GM10248 (cell line): ENCODE results near the gene SGCA.

Source experiments
- CTCF ChIA-PET: fragments of 300-600 bp; sonication (Branson Sonifier 250); formaldehyde crosslinking; extraction: SDS; loops from one replicate; lab custom pipeline; 2021; ENCODE audit warnings: antibody characterized with exemption; lab: Yijun Ruan, JAX
- POLR2A ChIA-PET: fragments of 350-650 bp; sonication (Branson Sonifier 250); formaldehyde crosslinking; extraction: SDS; loops from one replicate; lab custom pipeline; 2020; ENCODE audit warnings: antibody characterized with exemption; lab: Yijun Ruan, JAX
- DNase-seq: peaks from one replicate; pipeline ENCODE4 v3.0.0; 2012; ENCODE audit errors: extremely low spot score
- TF ChIP-seq, protein P1 (sequence below): IDR thresholded peaks from 2 replicates; pipeline ENCODE4 v1.5.1; 2012; ENCODE audit warnings: mild to moderate bottlenecking, low read depth; ENCODE audit errors: extremely low read depth, missing control alignments, control extremely low read depth

The SGCA gene

DNA sequence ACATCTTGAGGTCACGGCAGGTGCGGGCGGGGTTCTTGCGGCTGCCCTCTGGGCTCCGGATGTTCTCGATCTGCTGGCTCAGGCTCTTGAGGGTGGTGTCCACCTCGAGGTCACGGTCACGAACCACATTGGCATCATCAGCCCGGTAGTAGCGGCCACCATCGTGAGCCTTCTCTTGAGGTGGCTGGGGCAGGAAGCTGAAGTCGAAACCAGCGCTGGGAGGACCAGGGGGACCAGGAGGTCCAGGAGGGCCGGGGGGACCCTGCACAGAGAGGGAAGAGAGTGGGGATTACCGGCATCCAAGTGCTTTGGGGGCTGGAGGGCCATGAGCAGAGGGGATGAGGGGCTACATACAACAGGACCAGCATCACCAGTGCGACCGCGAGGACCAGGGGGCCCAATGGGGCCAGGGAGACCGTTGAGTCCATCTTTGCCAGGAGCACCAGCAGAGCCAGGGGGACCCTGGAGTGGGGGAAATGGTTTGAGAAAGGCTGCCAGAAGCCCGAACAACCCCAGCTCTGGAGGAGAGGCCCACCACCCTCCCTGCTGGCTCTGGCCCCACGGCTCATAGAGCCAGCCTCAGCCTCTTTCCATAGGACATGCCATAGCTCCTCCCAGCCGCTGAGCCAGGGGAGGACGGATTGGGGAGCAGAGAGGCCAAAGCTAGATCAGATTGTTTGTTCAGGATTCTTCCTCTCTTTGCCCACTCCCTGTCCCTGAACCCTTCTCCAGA, 21.0 kb downstream of the SGCA start:
- TF ChIP-seq, protein P1, sequence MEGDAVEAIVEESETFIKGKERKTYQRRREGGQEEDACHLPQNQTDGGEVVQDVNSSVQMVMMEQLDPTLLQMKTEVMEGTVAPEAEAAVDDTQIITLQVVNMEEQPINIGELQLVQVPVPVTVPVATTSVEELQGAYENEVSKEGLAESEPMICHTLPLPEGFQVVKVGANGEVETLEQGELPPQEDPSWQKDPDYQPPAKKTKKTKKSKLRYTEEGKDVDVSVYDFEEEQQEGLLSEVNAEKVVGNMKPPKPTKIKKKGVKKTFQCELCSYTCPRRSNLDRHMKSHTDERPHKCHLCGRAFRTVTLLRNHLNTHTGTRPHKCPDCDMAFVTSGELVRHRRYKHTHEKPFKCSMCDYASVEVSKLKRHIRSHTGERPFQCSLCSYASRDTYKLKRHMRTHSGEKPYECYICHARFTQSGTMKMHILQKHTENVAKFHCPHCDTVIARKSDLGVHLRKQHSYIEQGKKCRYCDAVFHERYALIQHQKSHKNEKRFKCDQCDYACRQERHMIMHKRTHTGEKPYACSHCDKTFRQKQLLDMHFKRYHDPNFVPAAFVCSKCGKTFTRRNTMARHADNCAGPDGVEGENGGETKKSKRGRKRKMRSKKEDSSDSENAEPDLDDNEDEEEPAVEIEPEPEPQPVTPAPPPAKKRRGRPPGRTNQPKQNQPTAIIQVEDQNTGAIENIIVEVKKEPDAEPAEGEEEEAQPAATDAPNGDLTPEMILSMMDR: no peak
- ChIA-PET CTCF (interaction anchor here (1.5 to 3.7 kb wide), 7 partner anchors 9 to 111 kb away, joined by 3 to 24 read pairs (median 11); partner anchors contain the start of gene COL1A1), POLR2A (no interaction called here)
- no peak for DNase-seq

DNA sequence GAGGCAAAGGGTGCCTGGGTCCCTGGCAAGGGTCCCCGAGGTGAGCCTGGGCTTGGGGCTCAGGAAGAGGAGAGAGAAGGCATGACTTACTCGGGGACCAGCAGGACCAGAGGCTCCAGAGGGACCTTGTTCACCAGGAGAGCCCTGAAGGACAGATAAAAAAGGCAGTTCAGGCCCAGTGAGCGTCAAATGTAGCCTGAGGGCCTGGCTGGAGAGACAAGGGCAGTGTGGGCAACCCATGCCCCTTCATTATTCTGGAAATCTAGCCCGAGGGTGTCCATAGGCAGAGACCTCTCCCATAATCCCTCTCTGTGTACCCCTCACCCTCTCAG, 21.6 kb downstream of the SGCA start:
- no peak for DNase-seq
- TF ChIP-seq, protein P1: no peak
- ChIA-PET POLR2A (no interaction called here), CTCF (interaction anchor here (1.0 to 3.7 kb wide), 8 partner anchors 9 to 110 kb away, joined by 3 to 24 read pairs (median 8); partner anchors contain the start of gene COL1A1)

DNA sequence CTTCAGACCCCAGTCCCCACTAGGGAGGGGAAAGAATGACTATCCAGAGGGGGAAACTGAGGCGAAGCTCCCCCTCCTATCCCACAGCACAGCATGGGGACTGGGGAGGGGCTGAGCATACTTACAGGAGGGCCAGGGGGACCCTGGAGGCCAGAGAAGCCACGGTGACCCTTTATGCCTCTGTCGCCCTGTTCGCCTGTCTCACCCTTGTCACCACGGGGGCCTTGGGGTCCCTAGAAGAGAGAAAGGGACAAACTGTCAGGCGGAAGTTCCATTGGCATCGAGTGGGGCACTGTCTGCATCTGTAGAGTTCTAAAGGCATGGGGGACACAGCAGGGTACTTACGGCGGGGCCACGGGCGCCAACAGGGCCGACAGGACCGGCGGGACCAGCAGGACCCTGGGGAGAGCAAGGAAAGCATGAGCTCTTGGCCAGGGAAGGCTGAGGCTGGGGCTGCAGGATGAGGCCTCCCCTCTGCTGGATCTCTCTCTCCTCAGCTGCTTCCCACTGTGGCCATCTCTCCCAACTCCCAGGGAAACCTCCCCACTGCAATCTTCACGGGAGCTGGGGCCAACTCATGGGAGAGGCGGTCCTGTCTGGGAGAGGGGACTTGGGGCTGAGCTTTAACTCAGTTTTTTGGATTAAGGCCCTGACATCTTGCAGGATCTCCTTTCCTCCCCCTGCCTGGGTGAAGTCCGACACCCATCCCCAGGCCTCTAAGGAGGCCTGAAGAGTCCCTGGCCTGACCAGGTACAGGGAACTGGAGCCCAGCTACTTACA, 22.1 kb downstream of the SGCA start:
- CTCF ChIA-PET: interaction anchor here (1.0 to 3.7 kb wide), 8 partner anchors 9 to 110 kb away, joined by 3 to 24 read pairs (median 8); partner anchors contain the start of gene COL1A1
- POLR2A ChIA-PET: no interaction called here
- TF ChIP-seq, protein P1: no peak
- no peak for DNase-seq

DNA sequence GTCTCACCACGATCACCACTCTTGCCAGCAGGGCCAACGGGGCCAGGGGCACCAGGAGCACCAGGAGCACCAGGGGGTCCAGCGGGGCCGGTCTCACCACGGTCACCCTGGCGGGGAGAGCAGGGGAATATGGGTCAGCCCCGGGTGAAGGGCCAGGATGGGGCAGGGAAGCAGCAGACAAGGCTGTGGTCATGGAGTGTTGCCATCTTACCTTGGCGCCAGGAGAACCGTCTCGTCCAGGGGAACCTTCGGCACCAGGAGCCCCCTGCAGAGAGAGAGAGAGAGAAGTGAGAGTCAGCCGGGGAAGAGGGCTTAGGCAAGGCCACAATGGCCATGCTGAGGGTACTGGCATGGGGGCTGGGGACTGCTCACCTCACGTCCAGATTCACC, 22.7 kb downstream of the SGCA start:
- POLR2A ChIA-PET: no interaction called here
- TF ChIP-seq, protein P1: no peak
- DNase-seq: no peak
- CTCF ChIA-PET: interaction anchor here (1.0 to 3.7 kb wide), 5 partner anchors 8 to 27 kb away, joined by 5 to 24 read pairs (median 12); partner anchors contain the start of gene COL1A1

DNA sequence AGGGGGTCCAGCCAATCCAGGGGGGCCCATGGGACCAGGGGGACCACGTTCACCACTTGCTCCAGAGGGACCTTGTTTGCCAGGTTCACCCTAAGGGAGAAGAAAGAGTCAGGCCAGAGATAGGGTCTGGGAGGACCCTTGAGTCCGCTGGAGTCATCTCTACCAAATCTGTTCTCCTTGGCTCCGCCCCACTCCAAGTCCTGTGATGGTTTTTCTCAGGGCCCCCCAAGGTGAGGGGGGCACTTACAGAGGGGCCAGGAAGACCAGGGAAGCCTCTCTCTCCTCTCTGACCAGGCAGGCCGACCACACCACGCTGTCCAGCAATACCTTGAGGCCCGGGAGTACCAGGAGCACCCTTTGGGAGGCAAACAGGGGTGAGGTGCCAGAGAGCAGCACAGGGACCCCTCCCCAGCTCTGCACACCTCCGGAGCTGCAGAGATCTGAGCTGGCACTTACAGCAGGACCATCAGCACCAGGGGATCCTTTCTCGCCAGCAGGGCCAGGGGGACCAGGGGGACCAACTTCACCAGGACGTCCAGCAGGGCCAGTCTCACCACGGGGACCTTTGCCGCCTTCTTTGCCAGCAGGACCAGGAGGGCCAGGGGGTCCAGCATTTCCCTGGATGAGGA, 23.2 kb downstream of the SGCA start:
- CTCF ChIA-PET: interaction anchor here (2.3 to 3.2 kb wide), 2 partner anchors 8 to 20 kb away, joined by 12 to 24 read pairs; no protein-coding TSS in a partner anchor
- TF ChIP-seq, protein P1: no peak
- DNase-seq: no peak
- POLR2A ChIA-PET: no interaction called here

DNA sequence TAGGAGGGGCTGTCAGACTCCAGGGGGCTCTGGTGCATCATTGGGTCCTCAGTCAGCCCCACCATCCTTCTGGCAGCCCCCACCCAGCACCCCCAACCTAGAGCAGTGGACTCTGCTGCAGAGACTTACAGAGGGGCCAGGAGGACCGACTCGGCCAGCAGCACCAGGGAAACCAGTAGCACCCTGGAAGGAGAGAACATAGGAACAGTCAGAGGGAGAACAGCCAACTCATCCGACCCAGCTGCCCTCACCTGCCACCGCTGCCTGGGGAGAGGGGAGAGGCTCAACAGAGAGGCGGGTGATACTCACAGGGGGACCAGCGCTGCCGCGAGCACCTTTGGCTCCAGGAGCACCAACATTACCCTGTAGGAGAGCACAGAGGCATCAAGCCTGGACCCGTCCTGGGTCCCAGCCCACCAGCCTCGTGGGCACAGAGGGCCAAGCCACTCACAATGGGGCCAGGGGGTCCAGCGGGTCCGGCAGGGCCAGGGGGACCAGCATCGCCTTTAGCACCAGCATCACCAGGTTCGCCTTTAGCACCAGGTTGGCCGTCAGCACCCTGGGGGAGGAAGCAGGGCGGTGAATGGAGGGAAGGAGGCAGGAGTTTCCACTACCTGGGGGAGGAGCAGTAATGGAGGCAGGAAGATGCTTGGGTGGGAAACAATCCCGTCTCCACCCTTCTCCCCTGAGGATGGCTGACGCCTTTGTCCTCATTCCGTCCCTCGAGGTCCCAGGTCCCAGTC, 23.9 kb downstream of the SGCA start:
- CTCF ChIA-PET: interaction anchor here (1.1 to 3.8 kb wide), 5 partner anchors 8 to 208 kb away, joined by 3 to 24 read pairs (median 17); partner anchors contain the start of genes COL1A1 and LRRC59
- TF ChIP-seq, protein P1: no peak
- no peak for DNase-seq
- POLR2A ChIA-PET: no interaction called here
